DMS79 treated with DMSO at 0.1 percent for 48 hours (cell line): ENCODE measurements around the gene PARVB.
"Not testable (repeated sequence)": the region's sequence is repeated elsewhere in the genome, so short reads cannot be mapped to it uniquely, and the experiment has no call there.

Experiments
- DNase-seq: peaks from one replicate; lab custom pipeline; 2025; lab: John Stamatoyannopoulos, UW

Gene PARVB

DNA sequence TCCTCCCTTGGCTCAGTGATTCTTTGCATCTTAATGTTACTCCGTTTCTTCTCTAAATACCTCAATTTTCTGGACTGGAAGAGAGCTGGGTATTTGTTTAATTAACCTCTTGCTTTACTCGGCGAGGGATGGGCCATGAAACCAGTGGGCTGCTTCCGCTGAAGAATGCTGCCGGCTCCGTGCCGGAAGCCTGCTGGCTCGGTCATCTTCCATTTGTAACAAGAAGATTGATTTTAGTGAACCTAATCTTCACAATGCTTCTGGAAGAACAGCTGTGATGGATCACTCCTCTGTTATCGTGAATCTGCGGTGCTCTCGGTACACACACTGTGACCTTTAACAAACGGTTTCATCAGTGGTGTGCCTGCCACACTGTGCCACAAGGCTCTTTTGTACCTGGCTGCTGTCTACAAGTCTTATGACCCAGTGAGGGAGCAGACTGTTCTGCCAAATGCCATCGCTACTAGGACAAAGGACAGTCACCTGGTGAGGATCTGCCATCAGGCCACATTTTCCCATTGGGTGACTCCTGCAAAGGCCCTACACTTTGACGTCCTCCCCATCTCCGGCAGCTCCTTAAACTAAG lies 25.3 kb upstream of the PARVB start:
- DNase-seq = no peak

DNA sequence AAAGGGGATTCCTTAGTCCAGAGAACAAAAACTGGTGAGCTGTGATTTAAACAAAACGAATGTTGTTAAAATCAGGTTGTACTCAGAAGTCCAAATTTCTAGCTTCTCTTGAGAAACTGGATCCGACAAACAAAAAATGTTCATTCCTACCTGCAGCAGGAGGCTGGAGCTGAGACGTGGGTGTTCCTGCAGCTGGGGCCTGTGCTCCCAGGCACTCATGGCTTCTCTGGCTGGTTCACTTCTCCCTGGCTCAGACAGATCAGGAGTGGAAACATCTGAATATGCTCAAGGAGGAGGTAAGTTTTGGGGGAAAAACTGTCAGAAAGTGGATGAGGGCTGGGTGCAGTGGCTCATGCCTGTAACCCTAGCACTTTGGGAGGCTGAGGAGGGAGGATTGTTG lies 24.7 kb upstream of the PARVB start:
- DNase-seq = no peak

DNA sequence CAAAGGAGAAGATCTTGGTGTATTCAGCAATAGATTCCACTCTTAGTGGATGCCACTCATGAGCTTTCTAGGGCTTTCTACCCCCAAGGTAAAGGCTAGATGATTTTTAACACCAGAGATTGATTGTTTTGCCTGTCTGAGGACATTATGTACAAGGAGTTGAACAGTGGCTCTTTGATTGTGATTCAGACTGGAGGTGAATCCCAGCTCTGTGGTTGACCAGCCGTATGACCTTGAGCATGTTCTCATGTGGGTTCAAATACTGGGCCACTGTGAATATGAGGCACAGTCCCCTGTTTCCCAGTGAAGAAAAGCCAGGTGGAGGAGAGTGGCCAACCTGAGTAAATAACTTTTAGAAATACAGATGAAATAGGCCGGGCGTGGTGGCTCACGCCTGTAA lies 24.0 kb upstream of the PARVB start:
- no peak for DNase-seq

DNA sequence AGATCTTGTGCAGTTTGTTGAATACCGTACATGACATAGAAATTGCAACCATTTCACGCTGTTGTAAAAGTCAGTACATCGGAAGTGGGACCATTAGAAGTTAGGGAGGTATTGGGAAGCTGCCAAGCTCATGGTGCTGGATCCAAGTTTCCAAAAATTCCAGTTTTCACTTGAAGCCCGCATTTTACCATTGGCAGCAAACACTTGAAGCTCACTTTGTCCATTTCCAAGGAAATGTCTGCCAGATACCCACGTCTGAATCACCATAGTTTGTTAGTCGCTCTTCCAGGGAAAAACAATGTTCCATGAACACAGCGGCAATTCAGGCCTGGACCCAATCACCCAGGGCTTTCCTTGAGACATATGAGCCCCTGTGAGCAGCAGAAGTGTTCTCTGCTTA lies 22.6 kb upstream of the PARVB start:
- DNase-seq = no peak

DNA sequence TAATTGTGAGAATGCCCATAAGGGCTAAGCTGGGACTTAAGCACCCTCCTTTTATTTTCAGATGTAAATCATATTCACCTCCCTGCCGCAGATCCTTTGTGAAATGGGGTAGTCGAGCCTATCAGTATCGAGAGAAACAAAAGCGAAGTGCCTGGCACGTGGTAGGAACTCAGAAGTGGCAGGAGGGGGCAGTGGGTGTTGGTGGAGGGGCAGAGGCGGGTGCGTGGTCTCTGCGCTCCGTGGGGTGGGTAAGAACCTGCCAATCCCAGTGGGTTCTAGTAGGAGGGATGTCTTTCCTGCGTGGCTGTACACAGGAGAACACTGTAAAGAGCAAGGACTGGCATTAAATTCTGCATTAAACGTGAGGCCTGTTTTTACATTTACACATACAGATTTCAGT lies 21.8 kb upstream of the PARVB start:
- no peak for DNase-seq

DNA sequence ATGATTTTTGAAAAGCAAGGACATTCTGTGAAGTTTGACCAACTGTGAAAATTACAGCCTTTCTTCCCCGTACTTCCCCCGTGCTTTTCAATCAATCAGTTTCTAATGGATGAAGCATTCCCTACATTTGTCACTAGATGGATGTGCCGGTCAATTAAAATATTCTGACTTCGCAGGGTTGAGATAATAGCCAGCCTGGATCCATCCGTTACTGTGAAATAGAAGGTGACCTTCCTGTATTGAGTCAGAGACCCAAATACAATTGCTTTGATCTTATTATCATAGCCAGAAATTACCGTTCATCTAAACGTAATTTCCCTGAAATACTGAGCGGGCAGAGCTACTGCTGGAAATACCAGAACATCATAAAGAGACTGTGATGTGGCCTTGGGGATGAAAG lies 21.1 kb upstream of the PARVB start:
- DNase-seq = no peak

DNA sequence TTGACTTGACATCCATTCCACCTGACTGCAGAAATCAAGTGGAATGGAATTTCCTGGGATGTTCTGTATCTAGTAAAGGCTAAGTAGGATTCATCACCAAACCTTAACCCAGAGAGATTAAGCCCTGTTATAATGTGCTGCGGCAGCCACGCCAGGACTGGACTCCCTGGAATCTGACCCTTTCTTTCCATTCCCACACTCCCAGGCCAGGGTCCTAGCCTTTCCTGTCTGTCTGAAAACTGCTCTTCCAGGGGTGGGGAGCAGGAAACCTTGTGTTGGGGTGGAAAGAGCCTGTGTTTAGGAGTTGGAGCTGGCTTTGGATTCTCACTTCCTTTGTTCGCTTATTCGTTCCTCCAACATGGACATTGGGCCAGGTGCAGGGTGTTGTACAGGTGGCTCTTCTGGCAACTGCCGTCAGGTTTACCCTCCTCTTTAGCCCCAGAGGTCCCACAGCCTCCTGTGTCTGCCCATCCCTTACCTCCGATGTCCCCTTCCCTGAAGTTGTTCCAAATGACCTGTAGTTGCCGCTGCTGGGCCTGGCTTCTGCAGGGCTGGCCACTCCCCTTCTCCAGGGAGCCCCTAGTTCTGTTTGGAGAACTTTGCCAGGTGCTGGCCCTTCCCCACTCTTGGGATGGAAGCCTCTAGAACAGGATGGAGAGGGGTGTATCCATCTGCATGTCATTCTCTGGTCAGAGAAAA lies 20.5 kb upstream of the PARVB start:
- no peak for DNase-seq

DNA sequence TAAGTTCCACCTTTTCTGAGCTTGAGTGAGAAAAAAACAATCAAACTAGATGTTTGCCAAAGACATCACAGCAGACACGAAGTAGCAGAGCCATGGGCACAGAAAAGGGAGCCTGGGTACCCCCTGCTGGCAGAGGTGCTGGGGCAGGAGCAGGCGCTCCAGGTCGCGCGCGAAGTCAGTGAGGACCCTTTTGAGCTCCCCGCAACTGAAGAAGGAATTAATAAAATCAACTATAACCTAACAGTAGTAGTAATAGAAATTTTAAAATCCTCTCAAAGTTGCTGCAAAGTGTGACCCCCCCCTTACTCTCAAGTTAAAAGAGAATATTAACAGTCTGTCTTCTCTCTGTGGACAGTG lies 20.0 kb upstream of the PARVB start:
- no peak for DNase-seq

DNA sequence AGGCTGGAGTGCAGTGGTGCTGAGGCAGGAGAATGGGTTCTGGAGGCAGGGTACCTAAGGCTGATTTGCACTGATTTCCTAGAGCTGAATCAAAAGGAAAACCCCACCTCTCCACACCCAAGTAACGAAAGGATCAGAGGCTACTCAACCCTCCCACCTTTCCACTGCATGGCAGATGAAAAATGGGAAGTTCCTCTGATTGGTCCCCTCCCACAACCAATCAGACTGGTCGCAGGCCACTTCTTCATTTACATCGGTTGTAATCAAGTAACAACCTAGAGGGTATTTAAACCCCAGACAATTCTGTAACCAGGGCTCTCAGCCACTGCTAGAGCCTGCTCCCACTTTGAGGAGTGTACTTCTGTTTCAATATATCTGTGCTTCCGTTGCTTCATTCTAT lies 18.6 kb upstream of the PARVB start:
- DNase-seq = no peak

DNA sequence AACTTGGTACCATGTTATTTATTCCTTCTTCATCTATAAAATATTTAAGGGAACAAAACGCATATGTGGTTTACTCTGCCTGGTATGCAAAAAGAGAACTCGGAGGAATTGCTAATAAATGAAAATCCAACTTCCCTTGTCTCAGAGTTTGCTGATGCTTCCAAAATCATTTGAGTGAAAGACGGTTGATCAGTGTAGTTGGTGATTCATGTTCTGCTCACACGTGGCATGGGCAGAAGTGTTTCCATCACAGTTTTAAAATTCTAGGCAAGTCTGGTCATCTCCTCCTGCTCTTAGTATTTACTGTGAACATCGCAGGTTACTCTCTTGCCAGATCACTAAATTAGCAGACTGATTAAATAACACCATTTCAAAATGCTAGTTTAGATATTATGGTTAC lies 11.9 kb upstream of the PARVB start:
- DNase-seq = no peak

DNA sequence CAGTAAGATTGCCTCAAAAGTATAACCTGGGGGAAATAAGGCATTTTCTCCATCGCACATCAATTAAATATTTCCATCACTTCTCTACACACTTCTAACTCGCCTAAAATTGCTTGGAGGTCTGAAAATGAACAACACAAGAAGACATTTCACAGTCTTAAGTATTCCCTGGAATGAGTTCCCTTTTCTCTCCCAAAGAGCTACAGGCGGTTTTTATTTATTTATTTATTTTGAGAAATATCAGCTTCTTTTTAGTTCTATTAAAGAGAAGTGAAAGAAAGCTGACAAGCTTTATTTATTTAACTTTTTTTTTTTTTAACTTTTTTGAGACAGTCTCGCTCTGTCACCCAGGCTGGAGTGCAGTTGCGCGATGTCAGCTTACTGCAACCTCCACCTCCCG lies 11.5 kb upstream of the PARVB start:
- DNase-seq = no peak

DNA sequence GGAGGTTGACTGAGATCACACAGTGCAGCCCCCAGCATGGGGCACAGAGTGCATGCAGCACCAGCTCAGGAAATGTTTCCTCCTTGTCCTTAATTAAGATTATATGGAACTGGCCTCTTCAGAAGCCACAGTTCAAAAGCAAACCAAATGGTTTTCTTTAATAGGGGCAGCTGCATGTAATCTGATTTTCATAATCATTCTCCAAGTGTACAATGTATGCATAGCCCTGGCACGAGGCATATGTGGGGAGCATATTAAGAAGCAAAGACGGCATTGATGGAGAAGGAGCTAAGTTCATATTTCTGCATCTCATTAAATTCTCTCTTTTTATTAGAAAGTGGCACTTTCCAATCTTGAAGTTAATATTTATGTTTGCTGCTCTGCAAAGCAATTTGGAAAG lies 9.9 kb upstream of the PARVB start:
- no peak for DNase-seq

DNA sequence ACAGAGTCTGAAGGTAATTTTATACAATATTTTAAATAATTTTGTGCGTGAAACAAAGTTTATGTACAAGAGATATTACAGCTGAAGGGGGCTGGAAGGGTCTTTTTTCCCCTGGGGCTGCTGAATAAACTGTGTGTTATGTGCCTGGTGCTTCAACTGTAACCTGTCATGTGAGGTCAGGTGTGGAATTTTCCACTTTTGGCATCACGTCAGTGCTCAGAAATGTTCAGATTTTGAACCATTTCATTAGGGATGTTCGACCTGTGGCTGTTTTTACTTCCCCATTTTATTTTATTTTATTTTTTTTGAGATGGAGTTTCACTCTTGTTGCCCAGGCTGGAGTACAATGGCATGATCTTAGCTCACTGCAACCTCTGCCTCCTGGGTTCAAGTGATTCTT lies 7.5 kb upstream of the PARVB start:
- DNase-seq = not testable (repeated sequence)

DNA sequence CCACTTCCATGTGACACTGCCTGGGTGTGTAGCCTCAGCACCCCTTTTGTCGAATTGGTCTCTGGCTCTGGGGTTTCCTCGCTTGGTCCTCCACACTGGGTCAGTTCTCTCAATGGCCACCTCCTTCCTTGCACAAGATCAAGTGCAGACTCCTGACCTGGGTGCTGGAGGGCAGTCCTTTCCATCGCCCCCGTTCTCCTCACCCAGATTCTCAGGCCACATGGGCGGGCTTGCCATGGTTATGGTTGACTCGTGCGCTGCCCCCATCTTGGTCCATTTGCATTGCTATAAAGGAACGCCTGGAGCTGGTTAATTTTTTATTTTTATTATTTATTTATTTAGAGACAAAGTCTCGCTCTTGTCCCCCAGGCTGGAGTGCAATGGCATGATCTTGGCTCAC lies 5.5 kb upstream of the PARVB start:
- DNase-seq = no peak

DNA sequence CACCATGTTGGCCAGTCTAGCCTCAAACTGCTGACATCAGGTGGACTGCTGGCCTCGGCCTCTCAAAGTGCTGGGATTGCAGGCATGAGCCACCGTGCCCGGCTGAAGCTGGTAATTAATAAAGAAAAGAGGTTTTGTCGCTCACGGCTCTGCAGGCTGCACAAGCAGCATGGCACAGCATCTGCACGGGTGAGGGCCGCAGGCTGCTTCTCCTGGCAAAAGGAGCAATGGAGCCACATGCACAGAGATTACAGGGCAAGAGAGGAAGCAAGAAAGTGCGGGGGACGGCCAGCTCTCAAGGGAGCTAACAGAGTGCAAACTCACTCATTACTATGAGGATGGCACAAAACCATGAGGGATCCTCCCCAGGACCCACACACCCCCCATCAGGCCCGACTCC lies 4.7 kb upstream of the PARVB start:
- no peak for DNase-seq

DNA sequence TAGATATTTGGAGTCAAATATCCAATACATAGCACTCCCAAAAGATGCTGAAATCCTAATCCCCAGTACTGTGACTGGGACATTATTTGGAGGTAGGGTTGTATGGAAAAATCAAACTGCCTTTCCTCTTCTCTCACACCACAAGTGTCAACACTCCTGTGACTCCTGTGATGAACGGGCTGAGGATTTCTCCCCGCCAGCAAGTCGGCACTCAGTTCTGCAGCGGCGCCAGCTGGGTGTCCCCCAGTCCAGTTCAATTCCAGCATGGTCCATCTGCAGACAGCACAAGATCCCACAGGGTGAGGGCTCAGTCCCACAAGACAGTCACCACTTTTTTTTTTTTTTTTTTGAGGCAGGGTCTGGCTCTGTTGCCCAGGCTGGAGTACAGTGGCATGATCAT lies 4.3 kb upstream of the PARVB start:
- no peak for DNase-seq

DNA sequence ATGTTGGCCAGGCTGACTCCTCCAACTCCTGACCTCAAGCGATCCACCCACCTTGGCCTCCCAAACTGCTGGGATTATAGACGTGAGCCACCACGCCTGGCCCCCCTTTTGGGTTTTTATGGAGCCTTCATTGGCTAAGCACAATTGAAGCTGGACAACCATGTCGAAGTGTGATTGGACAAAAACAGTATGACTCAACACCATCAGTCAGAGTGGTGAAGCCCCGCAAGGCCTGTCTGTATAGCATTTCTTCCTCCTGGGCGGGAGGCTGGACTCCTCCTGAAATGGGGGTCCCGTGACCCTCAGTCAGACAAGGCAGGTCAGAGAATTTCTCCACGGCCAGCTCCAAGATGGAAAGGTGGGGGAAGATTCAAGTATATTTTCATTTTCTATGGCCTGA lies 3.1 kb upstream of the PARVB start:
- no peak for DNase-seq

DNA sequence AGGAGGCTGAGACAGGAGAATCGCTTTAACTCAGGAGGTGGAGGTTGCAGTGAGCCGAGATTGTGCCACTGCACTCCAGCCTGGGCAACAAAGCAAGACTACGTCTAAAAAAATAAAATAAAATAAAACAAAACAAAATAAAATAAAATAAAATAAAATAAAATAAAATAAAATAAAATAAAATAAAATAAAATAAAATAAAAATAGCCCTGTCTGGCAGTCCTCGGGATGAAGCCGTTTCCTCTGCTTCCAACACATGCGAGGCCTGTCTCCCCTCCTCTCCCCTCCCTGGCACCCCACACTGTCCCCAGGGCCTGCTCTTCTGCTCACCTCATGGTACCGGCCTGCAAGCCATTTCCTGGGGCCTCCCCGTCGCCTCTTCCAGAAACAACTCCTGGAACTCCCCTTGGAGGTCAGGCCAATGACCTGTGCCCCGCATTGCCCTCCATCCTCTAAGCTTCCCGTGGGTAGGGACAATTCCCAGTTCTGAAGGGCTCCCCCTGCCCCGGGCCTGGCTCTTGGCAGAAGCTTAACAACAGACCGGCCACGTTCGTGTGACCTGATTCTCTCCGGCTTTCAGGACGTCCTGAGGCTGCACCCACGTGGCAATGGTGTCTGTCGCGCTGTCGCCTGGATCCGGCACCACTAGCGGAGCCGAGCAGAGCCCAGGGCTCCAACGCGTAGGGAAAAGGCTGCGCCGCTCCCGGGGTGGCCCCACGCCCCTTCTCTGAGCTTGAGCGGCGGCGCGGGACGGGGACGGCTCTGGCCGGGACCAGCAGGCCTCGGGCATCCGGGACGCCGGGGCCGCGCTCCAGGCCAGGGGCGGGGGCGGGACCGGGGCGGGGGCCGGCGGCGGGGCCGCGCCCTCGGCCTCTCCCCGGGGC lies 456 bp upstream of the PARVB start:
- DNase-seq = no peak

DNA sequence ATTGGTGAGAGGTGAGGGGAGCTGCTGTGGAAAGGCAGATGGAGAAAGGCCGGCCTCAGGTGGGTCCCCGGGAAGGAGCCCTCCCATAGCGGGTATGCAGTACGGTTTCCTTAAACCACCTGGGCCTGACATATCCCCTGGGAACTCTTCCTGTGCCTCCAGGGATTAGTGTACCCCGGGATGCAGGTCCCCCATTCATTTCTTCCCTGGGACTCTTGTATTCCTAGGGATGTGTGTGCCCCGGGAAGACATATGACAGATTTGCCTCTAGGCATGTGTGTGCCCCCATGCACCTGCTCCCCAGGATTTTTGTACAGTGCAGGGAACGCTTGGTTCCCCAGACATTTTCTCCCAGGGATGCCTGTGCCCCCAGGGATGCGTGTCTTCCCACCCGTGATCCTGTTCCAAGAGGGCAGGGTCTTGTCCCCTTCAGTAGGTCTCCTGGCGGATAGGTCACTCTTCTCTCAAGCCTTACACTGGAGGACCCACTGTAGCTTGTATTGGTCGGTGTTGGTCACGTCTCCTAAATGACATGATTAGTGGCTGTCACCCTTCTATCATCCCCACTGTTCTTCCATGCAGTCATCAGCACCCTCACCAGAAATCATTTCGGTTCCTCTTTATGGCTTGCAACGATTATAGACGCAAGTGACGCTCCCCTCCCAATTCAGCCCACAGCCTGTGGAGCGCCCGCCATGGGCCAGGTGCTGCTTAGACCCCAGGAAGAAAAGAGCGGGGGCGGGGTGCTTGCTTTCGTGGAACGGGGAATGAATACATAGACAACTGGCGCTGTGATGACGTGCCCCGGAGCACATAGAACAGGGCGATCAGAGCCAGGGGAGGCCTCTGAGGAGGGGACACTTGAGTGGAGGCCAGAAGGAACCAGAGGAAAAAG lies 1.3 kb downstream of the PARVB start:
- DNase-seq = no peak

DNA sequence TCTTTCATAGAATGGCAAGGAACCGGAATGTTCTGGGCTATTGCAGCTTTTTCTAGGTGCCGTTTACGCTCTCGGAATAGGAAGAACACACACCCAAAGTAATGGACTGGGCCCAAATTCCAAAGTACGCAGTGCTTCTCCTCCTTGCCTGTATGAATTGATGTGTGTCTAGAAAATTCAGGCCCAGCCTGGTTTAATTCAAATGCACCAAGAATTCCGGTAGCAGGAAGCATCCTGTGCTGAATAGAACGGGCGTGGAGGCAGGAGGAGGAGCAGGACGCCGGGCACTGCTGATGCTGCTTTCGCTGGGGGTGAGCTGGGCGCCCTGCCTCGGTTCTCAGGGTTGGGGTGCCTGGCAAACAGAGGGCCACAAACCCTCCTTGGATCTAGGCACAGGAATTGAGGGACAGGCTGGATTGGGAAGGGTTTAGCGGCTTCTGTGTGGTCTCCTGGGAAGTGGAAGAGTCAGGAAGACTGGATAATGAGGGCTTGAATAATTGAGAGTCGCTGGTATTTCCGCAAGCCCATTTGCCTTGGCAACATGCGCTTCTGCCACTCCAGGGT lies 2.0 kb downstream of the PARVB start:
- DNase-seq = no peak

DNA sequence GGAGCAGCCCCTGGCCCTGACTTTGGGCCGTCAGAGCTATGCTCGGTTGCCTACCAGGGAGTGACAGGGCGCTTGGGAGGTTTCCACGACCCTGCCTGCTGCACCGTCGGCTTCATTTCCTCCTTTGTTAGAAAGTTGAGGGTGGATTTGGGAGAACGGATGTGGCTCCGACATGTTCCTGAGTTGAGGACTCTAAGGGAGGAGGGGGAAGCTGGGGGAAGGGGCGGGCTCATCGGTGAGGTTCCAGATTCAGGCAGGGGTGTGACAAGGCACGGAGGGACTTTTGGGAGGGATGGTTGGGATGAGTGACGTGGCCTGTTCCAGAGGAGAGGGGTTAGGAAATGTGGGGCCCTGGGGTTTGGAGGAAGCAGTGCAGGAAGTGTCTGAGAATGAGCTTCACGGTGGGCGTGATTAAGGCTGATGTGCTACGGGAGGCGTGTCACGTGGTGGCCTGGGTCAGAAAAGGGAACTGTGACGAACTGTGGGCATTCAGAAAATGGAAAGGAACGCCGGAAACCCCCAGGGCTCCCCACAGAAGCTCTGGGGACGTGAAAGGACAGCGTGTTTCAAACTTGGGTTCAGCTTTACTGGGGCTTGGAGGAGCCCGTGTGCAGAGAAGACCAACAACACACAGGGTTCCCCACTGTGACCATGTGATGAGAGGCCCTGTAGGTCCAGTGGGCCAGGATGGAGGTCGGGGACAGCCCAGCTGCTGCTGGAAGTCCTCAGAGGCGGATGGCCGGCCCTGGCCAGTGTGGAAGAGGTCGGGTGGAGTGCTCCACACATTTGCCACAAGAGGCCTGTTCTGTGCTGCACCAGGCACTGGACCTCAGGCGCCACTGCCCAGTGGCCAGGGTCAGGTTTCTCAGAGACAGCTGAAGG lies 2.8 kb downstream of the PARVB start:
- DNase-seq = no peak
